NCI-H187 (cell line): ENCODE measurements around the gene ARHGEF38.

Source experiments
- DNase-seq, 2 experiments: peaks; one replicate each; lab custom pipeline; 2025; lab: John Stamatoyannopoulos, UW

The ARHGEF38 gene

GRCh38 chr4:105613306-105613705 lies 60.9 kb downstream of the ARHGEF38 start:
- no peak for DNase-seq

DNA sequence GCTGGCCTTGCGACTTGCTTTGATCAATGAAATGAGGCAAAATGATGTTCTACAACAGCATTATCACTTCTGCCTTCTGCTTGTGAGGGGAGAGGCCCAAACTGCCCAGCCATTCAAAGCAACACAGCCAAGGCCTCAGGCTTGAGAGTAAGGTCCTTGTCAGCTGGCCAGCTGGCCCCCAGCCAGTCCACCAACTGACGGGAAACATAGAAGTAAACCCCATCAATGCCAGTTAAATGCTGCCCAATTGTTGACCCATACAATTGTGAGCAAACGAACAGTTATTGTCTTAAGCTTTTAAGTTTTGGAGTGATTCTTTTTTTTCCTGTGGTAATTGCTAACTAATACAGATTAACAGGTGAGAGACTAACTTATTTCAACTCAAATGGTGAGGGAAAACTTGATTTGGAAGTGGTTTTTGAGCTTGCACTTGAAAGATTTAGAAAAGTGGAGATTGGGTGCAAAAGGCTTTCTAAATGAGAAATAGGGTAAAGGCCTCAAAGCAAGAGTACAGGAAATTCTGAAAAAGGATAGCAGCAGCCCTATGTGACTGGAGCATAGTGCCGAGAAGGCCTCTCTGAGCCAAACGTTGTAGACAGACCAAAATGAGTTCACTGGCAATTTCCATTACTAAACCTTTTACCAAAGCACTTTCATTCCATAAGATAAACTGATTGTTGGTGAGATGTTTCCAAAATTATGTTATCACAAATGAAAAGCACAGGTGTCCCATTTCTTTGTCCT lies 66.9 kb downstream of the ARHGEF38 start:
- no peak for DNase-seq

DNA sequence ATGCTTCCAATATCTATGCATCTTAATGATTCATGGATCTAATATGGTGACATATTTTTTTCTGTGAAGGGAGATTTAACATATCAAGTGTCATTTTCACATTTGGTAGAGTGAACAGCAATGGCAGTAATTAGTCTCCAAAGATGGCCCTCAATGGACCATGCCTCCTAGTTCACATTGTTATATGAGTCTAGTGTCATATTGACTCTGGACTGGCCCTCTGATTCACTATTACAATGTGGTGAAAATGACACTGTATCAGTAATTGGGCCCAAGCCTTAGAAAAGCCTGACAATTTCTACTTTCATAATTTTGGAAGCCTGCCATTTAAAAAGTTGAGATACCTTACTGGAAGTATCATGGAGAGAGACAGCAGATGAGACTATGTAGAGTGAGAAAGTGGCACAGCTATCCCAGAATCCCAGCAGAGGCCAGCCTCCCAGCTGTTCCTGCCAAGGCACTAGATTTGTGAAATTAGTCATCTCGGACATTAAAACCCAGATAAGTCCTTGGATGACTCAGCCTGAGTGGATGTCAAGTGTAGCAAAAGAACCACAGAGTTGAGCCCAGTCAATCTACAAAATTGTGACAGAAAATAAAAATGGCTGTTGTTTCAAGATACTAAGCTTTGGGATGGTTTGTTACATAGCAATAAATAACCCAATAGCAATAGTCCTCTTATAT lies 68.4 kb downstream of the ARHGEF38 start:
- DNase-seq = no peak

DNA sequence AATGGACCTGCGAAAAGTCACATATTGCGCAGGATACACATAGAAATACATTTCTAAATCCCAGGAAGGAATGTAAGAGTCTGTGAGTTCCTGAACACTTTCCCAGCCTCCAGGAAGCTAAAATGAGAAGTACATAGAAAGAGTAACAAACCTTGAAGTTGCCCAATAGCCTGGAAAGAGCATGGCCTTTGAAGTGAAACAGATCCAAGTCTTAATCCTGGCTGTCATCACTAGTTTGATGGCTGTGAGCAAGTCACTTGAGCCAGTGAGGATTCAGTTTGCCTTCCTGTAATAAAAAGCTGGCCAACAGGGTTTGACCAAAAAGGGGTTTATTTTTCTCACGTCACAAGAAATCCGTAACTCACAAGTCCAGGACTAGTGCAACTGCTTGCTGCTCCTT lies 69.8 kb downstream of the ARHGEF38 start:
- DNase-seq = no peak

GRCh38 chr4:105623099-105623498 lies 70.7 kb downstream of the ARHGEF38 start:
- no peak for DNase-seq

DNA sequence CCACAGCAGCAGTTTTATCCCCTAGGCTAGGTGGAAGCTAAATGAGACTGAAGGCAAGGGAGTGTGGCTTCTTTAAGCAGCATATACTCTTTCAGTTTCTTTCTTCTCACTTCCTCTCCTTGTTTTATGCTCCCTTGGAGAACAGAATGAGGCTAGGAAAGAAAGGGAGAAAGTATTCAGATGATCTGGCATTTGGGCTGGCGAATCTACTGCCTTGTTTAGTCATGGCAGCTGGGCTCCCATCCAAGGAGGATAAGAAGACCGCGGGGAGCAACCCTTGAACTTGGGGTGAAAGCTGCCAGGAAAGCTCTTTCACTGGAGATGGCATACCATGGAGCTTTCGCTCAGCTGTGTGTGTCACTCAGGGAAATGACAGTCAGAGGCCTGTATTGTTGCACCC lies 72.1 kb downstream of the ARHGEF38 start:
- DNase-seq = no peak

DNA sequence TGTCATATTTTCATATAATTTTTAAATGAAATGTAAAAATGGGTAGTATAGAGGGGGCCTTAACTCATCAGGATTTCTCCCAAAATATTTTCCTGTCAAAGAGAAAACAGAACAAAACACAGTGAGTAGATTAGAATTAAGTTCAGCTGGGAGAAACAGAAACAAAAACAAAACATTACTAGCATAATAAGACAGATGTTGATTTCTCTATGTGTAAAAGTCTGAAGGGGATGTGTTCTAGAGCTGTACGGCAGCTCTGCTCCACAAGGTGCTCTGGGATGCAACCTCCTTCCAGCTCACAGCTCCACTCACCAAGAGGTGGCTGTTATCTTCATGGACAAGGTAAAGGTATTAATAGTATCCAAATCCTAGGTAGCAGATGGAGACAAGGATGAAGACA lies 72.8 kb downstream of the ARHGEF38 start:
- no peak for DNase-seq

DNA sequence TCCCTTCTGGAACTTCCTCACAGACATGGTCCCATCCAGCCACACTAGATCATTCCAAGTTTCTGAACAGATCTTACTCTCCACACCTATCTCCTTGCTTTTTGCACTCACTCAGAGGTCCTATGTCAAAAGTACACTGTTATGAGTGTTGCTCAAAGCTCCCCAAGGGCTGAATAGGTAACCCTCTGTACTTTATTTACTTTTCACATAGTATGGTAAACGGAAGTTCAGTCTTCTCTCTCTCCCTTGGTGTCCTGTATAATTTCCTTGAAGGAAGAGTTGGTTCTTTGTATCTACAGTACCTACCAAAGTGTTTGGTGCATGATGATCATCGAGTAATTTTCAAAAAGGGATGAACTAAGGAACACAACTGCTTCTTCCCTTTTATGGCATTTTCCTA lies 74.4 kb downstream of the ARHGEF38 start:
- no peak for DNase-seq

GRCh38 chr4:105627620-105628019 lies 75.2 kb downstream of the ARHGEF38 start:
- DNase-seq = no peak

GRCh38 chr4:105630670-105631655 lies 78.5 kb downstream of the ARHGEF38 start:
- DNase-seq = no peak

DNA sequence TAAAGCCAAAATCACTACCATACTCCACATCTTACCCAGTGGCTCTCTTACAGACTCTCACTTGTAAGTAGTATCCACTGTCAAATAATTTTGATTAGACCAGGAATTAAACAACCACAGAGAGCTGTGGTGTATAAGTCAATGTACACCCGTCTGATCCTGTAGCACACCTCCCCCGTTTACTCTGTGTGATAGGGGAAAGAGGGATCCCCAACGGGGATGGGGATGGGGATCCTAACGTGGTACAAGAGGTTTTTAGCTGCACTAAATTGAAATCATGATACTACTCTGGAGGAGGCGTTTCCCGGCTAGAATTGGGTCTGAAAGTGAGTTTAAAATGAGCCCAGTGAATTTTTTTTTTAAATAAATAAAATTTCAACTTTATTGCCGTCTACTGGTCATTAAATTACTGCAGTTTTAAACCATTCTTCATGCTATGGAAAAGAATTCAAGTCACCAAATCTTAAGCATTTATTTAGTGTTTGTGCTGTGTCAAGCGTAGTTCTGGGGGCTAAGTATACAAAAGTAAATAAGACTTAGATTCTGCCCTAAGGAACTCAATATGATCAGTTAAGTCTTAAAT lies 79.5 kb downstream of the ARHGEF38 start:
- DNase-seq = no peak

- no peak for DNase-seq
Observed at GRCh38 chr4:105632599-105632998, 80.2 kb downstream of the ARHGEF38 start.

GRCh38 chr4:105633241-105633640 lies 80.8 kb downstream of the ARHGEF38 start:
- no peak for DNase-seq

DNA sequence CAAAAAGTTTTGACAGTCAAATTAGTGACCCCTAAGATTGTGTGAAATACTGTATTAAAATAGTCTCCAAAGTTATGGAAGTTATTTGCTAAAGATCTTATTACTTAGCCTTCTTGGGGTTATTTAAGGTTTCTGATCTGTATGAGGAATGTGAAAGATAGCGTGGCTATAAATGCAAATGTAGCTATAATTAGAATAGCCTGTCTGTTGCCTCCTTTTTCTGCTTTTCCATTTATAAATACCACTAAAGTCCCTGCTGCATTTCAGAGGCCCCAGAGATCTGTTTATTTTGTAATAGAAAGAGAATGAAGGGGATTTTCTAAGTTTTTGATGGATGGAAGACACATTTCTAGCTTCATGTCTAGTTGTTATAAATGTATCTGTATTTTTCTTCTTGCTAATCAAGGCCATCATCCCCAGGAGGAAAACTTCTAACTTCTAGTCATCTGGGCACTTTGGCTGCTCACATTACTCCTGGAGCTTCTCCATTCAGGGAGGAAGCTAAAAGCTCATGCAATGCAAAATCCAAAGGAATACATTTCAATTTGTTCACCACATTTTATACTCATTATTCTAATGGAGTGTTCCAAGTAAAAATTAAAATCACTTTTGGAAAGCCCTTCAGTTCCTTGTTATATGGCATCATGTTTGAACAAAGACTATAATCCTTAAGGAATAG lies 82.1 kb downstream of the ARHGEF38 start:
- no peak for DNase-seq

- peak; percentile 28 to 52 for DNase-seq
Observed at GRCh38 chr4:105637408-105638176, 85.2 kb downstream of the ARHGEF38 start.

GRCh38 chr4:105641845-105642244 lies 89.4 kb downstream of the ARHGEF38 start:
- no peak for DNase-seq

GRCh38 chr4:105644257-105644656 lies 91.8 kb downstream of the ARHGEF38 start:
- DNase-seq = no peak

GRCh38 chr4:105645440-105645839 lies 93.0 kb downstream of the ARHGEF38 start:
- no peak for DNase-seq

DNA sequence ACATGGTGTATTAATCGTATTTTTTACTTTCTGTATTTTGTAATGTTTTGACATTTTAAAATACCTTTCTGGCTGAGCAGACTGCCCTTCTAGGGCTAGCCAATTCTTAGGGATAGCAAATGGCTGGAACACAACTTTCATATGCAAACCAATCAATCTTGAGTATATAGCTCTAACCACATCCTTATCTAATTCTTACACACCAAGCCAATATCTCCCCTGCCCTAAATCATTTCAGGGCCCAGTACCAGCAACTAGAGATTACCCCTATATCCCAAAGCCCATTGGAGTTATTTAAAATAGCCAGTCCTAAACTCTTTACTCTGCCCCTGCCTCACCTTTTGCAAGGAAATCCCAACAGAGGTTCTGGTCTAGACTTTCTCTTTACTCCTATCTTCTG lies 97.8 kb downstream of the ARHGEF38 start:
- no peak for DNase-seq

GRCh38 chr4:105651884-105652283 lies 99.5 kb downstream of the ARHGEF38 start:
- no peak for DNase-seq
